HG03565 (cell line): ENCODE measurements around the gene METTL25B.

Experiments used
- ATAC-seq: cut with Tn5 transposase; IDR thresholded peaks from one replicate; pipeline ENCODE4 v1.9.1; 2021; ENCODE audit warnings: mild to moderate bottlenecking, moderate library complexity; ENCODE audit not compliant: unreplicated experiment

Gene METTL25B

DNA sequence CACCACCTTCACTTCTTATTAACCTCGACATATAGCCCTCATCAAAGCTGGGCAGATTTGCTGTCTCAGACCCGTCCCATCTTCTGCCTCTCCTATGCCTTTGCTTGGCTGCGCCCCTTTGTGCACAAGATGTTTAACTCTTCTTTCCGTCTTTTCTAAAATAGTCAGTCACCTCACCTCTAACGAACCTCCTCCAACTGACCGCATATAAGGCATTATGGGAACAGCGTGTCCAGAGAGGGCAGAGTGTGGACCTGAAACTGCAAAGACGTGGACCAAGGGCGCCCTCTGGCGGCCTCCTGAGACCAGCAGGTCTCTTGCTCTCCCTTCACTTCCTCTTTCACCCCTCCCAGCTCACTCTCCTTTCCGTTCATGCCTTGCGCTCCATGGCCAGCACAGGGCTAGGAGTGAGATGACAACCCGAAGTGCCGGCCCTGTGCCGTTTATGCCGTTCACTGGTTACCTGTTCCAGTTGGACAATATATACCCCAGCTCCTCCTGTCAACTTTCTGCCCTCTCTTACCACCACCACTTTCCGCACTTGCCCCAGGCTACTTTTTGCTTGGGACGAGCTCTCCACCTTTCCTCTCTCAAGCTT lies 2.5 kb upstream of the METTL25B start:
- ATAC-seq: no peak

- no peak for ATAC-seq
Measured at GRCh38 chr1:156726549-156727226, 1.6 kb upstream of the METTL25B start.

DNA sequence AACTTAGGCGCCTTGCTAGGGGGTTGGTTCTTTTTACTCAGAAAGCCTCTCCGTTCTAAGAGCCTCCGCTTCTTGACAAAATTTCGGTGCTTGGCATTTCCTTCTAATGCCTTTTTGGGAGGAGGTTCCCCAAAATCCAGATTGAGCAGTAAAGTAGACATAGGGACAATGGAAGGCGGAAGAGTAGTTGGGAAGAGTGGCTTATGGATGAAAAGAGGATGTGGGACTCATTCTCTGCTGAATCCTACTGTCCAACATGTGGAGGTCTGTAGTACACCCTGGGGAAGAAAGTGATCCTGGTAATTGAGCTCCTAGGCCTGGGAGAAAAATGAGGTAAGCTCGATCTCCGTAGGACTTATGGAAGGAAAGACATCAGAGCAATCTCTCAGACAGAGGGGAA lies 777 bp upstream of the METTL25B start:
- no peak for ATAC-seq

DNA sequence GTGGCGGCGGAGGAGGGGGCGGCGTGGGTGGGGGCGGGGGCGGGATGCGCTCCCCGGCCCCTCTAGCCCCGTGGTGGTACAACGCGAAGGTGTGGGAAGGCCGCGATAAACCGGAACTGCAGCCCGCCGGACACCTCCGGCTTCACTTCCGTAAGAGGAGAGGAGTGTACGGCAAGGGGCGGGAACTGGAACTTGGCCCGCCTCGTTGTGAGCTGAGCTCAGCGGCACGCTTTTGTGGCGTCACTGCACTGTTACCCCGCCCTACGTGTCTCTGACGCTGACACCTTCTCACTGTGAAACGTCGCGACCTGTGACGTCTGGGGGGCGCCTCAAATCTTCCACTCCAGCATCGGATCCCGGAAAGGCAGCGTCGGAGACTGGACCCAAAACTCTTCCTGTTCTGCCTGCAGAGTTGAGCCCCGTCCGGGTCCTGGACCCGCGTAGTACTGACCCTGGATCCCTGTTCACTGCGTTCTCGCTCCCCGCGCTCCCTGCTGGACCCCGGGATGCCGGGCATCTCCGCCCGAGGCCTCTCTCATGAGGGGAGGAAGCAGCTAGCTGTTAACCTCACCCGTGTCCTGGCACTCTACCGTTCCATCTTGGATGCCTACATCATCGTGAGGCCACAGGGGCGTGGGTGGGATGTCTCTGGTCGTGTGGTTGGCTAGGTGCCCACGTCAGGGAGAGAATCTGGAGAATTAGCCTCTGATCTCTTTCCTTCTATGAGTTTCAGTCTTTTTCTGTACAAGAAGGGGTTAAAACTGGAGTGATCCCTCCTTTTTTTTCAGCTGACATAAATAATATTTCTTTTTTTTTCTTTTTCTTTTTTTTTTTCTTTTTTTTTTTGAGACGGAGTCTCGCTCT lies 562 bp downstream of the METTL25B start, which contains the start of gene ISG20L2:
Gene ISG20L2, minus strand, starts transcription at position 168 of the 864 bp plus-strand sequence. CDS start 1,114 bp downstream, outside the sequence.
- peak; percentile 82 for ATAC-seq

DNA sequence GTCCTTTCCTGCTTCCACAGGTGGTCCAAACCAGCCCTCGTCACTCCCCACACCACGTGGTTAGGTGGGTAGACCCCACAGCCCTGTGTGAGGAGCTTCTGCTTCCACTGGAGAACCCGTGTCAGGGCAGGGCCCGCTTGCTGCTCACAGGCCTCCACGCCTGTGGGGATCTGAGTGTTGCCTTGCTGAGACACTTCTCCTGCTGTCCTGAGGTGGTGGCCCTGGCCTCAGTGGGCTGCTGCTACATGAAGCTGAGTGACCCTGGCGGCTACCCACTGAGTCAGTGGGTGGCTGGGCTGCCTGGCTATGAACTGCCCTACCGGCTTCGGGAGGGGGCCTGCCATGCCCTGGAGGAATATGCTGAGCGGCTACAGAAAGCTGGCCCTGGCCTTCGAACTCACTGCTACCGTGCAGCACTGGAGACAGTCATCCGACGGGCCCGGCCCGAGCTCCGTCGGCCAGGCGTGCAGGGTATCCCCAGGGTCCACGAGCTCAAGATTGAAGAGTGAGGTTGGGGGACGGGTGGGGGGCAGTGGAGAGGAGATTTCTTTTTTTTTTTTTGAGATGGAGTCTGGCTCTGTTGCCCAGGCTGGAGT lies 5.8 kb downstream of the METTL25B start:
- ATAC-seq: no peak

- ATAC-seq: no peak
Measured at GRCh38 chr1:156738407-156738806, 10.1 kb downstream of the METTL25B start.

GRCh38 chr1:156738916-156739315 lies 10.6 kb downstream of the METTL25B start:
- ATAC-seq: no peak

GRCh38 chr1:156740237-156740740 lies 12.0 kb downstream of the METTL25B start:
- ATAC-seq: no peak

DNA sequence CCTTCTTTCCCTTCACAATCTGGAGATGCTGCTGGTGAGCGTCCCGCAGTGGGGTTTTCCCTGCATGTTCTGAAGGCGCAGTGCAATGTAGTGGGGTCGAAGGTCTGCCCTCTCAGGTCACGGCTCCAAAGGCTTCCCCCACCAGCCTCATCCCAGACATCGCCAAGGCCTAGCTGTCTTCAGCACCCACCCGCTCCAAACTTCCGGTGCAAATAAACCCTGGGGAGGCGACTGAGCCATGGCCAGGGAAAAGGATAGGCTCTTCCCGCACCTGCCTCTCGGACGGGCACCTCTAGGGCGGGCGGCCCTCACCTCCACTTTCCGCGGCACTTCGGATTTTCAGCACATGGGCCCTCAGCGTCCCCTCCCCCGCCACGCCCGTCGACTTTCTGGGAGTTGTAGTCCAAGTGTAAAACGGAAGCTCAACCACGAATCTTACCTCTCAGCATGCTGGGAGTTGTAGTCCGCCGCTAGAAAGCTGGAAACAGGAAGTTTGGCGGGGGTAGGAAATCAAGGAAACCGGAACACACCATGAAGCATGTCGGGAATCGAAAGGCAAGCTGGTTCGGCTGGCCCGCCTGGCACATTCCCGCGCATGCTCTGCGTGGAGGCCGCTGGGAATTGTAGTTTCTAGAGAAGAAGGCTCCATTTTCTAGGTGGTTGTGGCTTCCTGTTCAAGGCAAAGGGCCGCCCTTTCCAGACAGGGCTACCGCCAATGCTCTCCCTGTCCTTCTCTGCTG lies 12.6 kb downstream of the METTL25B start, which contains the start of gene MRPL24:
Gene MRPL24, minus strand, starts transcription at position 348 of the 740 bp plus-strand sequence. CDS start 2,384 bp downstream, outside the sequence.
- peak; percentile 81 for ATAC-seq

- no peak for ATAC-seq
Measured at GRCh38 chr1:156741481-156741983, 13.3 kb downstream of the METTL25B start.

GRCh38 chr1:156742017-156742416 lies 13.7 kb downstream of the METTL25B start:
- no peak for ATAC-seq

DNA sequence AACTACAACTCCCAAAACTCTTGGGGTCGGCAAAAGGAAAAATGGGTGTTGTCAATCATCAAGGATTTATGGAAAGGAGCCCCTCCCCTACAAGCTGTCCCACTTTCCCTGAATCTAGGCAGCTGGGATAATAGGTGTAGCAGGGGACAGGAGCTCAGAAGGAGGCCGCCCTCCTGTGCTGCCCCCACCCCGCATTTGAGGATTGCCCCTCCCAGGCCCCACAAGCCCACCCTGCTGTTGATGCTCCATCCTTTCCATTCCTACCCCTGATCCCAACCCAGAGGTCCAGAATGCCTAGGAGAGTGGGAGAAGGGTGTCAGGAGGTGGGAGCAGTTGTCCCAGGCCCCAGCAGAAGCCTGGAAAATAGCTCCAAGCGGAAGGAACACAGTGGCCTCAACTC lies 14.5 kb downstream of the METTL25B start:
- ATAC-seq: no peak

DNA sequence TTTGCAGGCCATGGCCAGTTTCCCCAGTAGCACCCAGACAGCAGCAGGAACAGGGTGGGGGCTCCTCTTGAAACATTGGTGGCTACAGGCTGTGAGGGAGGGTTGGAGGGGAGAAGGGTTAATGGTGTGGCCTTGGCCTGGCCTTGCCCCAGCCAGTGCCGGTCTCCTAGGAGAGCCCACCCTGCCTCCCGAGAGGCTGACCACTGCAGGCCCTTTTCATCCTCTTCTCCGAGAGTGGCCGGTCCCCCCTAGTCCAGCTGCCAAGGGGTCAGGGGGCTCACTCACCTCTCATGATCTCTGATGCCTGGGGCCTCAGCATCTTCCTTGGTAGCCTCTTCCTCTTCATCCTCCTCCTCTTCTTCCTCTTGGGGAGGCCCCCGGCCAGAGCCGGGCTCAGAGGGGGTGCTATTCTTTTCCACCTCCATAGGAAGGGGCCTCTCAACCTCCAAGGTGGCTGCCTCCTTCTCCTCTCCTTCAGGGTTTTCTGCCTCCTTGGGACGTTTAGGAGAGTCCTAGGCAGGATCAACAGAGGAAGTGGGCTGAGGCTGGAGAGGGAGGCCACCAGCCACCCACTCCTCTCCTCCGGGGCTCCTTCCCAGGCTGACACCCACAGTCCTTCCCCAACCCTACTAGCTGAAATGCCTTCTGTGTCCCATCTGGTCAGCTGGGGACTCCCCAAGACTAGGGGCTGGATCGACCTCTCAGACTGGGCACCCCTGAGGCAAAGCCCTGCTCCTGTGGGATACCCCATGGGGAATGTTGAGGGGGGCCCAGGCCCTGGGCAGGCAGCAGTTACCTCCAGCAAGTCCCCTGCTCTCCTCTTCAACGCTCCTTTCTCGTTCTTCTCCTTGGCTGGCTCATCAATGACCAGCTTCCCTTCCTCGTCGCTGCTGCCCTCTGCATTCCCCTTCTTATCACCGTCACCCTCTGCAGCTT lies 15.4 kb downstream of the METTL25B start:
- ATAC-seq: no peak

- ATAC-seq: no peak
Measured at GRCh38 chr1:156744344-156744743, 16.1 kb downstream of the METTL25B start.

DNA sequence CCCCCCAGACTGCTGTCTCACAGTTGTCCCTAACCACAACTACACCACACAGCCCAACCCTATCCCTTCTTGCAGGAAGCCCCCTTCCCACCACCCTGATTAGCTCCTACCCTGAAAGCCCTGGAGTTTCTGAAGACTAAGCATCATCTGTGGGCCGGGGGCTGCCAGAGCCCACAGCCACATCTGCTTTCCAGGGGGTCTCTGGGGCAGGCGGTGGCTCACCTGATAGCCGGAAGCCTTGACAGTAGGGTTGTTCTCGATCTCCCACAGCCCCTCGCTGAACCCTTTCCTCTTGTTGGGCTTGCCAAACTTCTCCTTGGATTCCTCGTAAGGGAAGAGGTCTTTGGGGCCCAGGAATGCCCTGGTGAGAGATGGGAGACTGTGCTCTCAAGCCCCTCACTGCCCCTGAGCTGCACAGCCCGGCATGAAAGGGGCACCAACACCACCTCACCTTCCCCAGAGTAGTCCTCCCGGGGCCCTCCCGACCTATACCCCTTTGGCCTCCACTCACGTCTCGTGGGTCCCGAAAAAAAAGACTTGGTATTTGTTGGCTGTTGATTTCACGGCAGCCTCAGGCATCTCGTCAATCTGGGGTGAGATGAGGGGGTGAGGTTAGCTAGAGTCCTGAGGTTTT lies 16.6 kb downstream of the METTL25B start:
- ATAC-seq: no peak

DNA sequence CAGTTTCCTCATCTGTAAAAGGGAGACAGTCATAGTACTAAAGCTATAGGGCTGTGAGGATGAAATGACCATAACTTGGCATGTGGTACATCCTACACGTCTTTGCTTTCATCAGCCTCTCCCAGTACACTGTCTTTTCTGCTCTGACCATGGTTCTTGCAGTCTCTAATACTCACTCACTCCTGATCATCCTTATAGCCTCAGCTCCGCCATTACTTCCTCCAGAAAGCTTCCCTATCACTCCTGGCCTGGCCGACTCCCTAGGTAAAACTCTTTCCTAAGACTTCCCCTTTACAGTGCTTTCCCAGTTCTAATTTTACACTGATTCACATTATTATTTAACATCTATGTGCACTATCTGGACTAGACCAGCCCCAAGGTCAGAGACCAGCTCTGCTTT lies 17.6 kb downstream of the METTL25B start:
- no peak for ATAC-seq

DNA sequence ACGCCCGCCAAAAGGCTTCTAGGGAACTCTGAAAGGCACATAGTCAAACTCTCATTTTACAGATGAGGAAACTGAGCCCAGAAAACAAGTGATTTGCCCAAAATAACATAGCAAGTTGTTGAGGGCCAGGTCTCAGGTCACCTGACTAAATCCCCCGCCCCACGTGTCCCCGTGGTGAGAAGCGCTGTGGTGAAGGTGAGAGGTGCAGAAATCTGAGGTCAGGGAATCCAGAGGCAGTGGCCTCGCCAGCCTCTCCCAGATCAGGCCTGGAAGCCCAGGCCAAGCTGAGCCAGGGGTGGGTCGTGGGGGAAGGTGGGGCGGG lies 18.1 kb downstream of the METTL25B start:
- no peak for ATAC-seq

DNA sequence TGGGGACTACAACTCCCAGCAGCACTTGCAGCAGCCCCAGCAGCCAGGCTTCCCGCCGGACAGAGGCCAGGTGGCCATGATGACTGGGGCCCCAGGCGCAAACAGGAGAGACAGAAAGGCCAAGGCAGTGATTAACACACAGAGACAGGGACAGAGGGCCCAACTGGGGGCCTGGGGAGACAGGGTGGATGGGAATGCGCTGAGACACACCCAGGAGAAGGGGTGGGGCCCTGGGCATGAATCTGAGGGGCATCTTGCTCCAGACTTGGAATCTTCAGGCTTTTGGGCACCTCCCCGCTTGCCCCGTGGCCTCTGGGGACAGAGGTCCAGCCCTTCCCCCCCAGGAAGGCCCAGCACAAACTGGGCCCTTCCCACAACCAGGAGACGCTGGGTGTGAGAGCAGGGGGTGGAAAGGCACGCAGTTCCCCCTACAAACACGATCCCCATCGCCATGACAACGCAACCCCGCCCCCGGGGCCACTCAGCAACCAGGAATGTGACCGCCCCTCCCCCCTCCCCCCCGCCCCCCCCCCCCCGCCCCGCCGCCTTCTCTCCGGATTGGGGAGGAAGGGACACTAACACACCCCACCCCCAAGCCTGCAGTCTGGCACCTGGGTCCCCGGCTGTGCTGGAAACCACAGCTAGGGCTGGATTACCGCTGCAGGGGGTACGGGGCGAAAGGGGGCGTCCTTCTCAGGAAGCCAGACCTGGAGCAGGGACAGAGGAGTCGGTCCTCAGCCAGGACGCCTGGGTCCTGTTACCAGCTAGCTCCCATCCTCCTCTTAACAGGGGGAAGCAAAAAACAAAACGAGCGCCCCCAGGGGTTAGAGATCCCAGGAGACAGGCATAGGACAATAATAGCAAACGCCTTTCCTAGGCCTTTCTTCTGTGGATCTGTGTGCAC lies 18.7 kb downstream of the METTL25B start:
- no peak for ATAC-seq
